ENCODE data around the gene CEACAM4.
A peak's percentile ranks its signal among the peaks of the same experiment; 100 is the strongest.
"Not testable (repeated sequence)": the region's sequence is repeated elsewhere in the genome, so short reads cannot be mapped to it uniquely, and the experiment has no call there.

The CEACAM4 gene

GRCh38 chr19:41626877-41627276, at the start of gene CEACAM4:
CEACAM4 (minus strand) TSS chr19:41627074; CDS start chr19:41626963, 111 bp downstream.
- no peak for DNase-seq

GRCh38 chr19:41671486-41671885, 44.6 kb upstream of the CEACAM4 start:
- DNase-seq = no peak

GRCh38 chr19:41670755-41671154, 43.9 kb upstream of the CEACAM4 start:
- no peak for DNase-seq

DNA sequence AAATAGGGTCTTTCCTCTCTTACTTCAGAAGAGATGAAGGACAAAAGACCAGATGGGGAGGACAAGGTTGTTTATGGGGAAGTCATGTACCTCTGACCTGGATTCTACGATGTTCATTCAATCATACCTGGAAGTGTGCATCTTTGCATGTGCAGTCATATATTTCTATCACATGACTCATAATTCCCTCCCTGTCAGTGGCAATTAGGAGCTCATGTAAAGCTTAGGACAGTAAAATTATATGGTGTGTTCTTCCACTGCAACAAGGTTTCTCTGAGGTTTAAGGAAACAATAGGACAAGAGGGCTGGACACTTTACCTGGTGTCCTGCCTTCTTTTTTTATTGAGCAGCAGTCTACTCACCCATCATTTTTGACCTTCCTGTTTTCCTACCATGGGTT, 41.4 kb upstream of the CEACAM4 start:
- DNase-seq = no peak

- DNase-seq = no peak
Observed at GRCh38 chr19:41666075-41666474, 39.2 kb upstream of the CEACAM4 start.

DNA sequence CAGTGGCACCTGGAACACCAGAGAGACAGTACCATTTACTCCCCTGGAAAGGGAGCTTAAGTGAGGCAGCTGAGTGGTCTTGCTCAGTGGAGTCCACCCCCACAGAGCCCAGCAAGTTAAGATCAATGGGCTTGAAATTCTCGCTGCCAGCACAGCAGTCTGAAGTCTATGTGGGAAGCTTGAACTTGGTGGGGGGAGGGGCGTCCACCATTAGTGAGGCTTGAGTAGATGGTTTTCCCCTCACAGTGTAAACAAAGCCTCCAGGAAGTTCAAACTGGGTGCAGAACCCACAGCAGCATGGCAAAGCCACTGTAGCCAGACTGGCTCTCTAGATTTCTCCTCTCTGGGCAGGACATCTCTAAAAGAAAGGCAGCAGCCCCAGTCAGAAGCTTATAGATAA, 30.3 kb upstream of the CEACAM4 start:
- no peak for DNase-seq

- not testable (repeated sequence) for DNase-seq
Observed at GRCh38 chr19:41656756-41657155, 29.9 kb upstream of the CEACAM4 start.

- no peak for DNase-seq
Observed at GRCh38 chr19:41652250-41652649, 25.4 kb upstream of the CEACAM4 start.

GRCh38 chr19:41649827-41650226, 23.0 kb upstream of the CEACAM4 start:
- no peak for DNase-seq

DNA sequence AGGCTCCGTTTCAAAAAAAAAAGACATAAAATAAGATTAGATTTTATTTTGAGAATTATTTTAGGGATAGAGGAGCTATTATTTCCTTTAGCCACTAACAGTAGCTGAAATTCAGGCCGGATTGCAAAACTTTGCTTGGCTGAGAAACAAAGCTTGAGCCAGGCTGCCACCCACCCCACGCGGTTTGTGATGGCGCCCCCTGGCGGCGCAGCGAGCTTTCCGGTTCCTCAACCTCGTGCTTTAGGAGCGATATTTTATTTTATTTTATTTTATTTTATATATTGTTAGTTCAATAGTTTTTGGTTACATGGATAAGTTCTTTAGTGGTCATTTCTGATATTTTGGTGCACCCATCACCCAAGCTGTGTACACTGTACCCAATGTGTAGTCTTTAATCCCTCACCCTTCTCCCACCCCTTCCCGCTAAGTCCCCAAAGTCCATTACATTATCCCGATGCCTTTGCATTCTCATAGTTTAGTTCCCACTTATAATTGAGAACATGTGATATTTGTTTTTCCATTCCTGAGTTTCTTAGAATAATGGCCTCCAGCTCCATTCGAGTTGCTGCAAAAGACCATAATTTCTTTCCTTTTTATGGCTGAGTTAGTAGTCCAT, 19.8 kb upstream of the CEACAM4 start:
- DNase-seq = no peak

GRCh38 chr19:41641879-41642485, 15.1 kb upstream of the CEACAM4 start:
- DNase-seq = peak; percentile 53

GRCh38 chr19:41638641-41639081, 11.8 kb upstream of the CEACAM4 start:
- DNase-seq = no peak

DNA sequence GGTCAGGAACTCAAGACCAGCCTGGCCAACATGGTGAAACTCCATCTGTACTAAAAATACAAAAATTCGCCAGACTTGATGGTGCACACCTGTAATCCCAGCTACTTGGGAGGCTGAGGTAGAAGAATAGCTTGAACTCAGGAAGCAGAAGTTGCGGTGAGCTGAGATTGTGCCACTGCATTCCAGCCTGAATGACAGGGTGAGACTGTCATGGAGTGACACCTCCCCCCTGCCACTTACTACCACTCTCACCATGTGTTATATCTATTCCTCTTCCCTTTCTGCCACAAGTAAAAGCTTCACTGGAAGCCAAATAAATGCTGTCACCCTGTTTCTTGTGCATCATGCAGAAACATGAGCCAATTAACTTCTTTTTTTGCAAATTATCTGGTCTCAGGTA, 10.6 kb upstream of the CEACAM4 start:
- DNase-seq = no peak

- no peak for DNase-seq
Observed at GRCh38 chr19:41627966-41628675, 1.2 kb upstream of the CEACAM4 start.

DNA sequence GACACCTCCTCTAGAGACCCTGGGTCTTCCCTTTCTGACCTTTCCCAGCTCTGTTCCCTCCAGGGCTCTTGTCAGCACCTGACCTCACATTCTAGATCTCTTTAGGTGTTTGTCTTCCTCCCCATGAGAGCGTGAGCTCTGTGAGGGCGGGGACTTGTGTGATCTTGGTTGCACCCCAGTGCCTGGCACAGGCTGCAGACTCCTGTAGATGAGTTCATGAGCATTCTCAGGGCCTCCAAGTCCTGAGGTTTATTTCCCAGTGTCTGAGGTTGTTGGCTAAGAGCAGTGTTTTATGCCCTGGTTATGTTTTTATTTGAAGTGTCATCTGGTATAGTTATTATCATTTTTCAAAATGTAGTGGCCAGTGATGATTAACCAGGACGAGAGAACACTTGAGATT, 596 bp downstream of the CEACAM4 start:
- no peak for DNase-seq

GRCh38 chr19:41624937-41625336, 1.9 kb downstream of the CEACAM4 start:
- no peak for DNase-seq

- DNase-seq = no peak
Observed at GRCh38 chr19:41624515-41624914, 2.4 kb downstream of the CEACAM4 start.

- DNase-seq = no peak
Observed at GRCh38 chr19:41623360-41623759, 3.5 kb downstream of the CEACAM4 start.

DNA sequence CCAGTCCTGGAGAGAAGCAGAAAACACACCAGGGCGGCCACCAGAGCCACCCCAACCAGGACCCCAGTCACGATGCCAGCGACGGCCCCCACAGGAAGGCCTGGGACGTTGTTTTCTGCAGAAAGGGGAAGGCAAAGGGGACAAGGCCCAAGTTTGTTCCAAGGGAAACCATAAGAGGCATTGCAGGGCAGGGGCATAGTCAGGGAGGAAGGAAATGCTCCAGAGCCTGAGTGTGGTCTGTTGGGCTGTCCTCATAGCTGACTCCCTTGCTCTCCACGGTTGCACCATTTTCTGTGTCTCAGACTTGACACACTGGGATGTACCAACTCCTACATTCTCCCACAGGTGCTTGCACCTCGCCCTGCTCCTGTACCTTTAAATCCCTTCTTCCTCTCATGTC, 5.2 kb downstream of the CEACAM4 start:
- no peak for DNase-seq

DNA sequence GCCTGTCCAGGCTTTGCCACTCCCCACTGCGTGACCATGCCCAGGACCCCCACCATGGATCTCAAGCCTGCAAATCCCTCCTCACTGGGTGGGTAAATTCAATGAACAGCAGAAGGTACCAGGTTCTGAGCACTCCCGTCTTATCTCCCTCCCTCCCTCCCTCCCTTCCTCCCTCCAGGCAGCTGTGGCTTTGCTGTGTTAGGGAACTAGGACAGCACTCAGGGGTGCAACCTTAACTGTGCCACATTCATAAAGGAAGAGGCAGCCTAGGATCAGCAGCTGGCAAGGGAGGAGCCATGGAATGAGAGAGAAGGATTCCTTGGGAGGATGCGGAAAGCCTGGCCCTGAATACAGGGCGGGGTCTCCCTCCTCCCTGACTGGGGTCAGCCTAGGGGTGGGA, 5.6 kb downstream of the CEACAM4 start:
- no peak for DNase-seq

GRCh38 chr19:41620171-41620570, 6.7 kb downstream of the CEACAM4 start:
- DNase-seq = no peak

GRCh38 chr19:41619018-41619556, 7.8 kb downstream of the CEACAM4 start:
- DNase-seq = no peak

GRCh38 chr19:41617941-41618730, 8.7 kb downstream of the CEACAM4 start:
- DNase-seq = no peak

All from stimulated activated naive CD4-positive, alpha-beta T cell treated with Interleukin-2 at 50 U/mL for 16 hours (primary cell).